ENCODE measurements around the gene GLRA3.

The GLRA3 gene

GRCh38 chr4:174596513-174596912 is 232.5 kb downstream of the GLRA3 start:
- DNase-seq (ENCODE audit: low read depth in 2 of 2): no peak

GRCh38 chr4:174595141-174595929 is 233.7 kb downstream of the GLRA3 start:
- DNase-seq (ENCODE audit: low read depth in 2 of 2): no peak

GRCh38 chr4:174593701-174594100 is 235.3 kb downstream of the GLRA3 start:
- DNase-seq (ENCODE audit: low read depth in 2 of 2): no peak

- no peak for DNase-seq (ENCODE audit: low read depth in 2 of 2)
Measured at GRCh38 chr4:174592985-174593335, 236.1 kb downstream of the GLRA3 start.

- DNase-seq (ENCODE audit: low read depth in 2 of 2): no peak
Measured at GRCh38 chr4:174592256-174592984, 236.6 kb downstream of the GLRA3 start.

- no peak for DNase-seq (ENCODE audit: low read depth in 2 of 2)
Measured at GRCh38 chr4:174591243-174592021, 237.6 kb downstream of the GLRA3 start.

- no peak for DNase-seq (ENCODE audit: low read depth in 2 of 2)
Measured at GRCh38 chr4:174590336-174590735, 238.7 kb downstream of the GLRA3 start.

All from stimulated activated CD8-positive, alpha-beta memory T cell treated with anti-CD3 and anti-CD28 coated beads, Interleukin-7, amount 100 ng/mL, for 1 hour (primary cell).